IPS-11a (cell line): ENCODE measurements around the gene ANAPC4.
A peak's percentile ranks its signal among the peaks of the same experiment; 100 is the strongest.

Experiments
- H3K4me3 ChIP-seq: one replicate; pipeline ENCODE4 v1.5.1; 2013; ENCODE audit warnings: low read depth, low read length, control low read depth

The ANAPC4 gene

DNA sequence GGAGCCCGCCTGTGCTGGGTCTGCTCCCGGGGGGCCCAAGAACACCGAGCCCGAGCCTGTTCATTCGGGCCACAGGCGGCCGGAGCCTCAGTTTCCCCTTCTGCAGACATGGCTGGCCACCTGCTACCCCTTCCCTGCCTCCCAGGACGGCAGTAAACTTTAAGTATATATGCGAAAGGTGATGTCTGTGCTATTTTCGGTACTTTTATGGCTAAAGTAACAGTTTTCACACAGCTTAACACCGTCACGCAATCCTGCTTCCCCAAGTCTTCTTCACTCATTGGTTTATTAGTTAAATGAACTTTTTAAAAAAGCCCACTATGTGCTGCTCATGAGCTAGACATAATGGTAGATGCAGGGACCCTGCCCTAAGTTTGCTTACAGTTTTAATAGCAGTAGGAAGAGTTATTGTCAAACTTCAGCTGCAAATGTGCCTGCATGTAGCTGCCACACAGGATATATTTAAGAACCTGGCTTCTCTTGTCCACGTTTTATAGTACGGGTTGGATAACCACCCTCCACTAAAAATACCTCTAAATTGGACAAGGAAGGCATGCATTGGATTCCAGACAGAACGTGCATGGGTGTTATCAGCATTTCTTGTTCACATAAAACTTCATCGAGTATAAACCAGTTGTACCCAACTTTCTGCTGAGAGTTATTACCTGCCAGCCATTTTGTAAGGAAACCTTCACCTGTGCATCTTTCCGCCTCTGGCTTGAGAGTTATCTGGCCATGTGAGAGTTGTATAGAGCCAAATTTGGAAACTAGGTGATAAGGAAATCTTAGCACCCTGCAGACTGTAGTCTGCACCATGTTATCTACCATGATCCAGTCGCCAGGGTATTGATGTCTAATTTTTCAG, 741 bp downstream of the ANAPC4 start:
- peak overlapping the region; percentile 77 for H3K4me3 ChIP-seq

GRCh38 chr4:25378437-25378743, 1.3 kb downstream of the ANAPC4 start:
- H3K4me3 ChIP-seq = peak overlapping the region; percentile 13

DNA sequence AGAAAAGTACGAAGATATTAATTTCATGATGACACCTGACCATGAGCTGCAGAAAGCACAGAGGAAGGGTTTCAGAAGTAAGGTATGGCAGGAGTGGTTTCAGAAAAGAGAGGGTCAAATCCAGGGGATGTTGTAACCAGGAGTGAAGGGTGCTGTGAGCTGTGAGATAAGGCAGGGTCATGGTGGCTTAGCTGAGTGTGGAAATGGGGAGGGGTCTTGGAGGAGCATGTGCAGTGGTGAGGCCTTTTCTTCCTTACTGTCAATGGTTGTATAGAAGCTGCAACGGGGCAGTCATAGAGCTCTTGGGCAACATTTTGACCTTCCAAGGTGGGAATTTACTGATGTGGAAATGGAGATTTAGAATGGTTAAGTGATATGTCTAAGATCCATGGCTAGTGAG, 2.5 kb downstream of the ANAPC4 start:
- no peak overlapping the region for H3K4me3 ChIP-seq

- H3K4me3 ChIP-seq = no peak overlapping the region
Observed at GRCh38 chr4:25383647-25384046, 6.6 kb downstream of the ANAPC4 start.

- no peak overlapping the region for H3K4me3 ChIP-seq
Observed at GRCh38 chr4:25386926-25387325, 9.9 kb downstream of the ANAPC4 start.

DNA sequence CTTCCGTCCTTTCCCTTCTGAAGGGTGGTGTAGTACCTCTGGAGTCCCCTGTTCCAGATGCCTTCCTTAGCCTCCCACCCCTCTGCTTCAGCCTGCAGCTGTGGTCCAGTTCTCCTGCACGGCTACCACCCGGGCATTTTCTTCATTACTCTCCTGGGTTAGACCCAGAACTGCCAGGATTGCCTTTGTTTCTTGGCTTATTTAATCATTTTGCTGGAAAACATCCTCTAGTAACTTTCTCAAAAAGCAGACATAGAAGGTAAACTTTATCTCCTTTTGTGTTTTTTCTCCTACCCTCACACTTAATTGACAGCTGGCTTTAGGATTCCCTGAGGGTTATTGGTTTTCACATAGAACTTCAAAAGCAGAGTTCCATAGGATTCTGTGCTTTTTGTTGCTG, 20.2 kb downstream of the ANAPC4 start:
- no peak overlapping the region for H3K4me3 ChIP-seq

DNA sequence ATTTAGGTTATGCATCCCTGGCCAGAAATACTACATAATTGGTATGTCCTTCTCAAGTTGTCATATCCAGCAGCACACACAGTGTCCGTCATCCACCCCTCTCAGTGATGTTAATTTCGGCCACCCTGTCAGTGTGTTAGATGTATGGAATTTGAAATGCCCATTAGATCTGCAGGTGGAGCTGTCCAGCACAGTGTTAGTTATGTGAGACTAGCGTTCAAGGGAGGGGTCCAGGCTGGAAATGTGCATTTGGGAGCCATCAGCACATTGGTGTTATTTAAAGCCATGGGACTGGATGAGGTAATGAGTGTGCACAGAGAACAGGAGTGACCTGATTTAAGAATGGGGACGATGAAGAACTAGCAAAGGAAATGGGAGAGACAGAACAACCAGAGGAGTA, 22.4 kb downstream of the ANAPC4 start:
- H3K4me3 ChIP-seq = no peak overlapping the region

- no peak overlapping the region for H3K4me3 ChIP-seq
Observed at GRCh38 chr4:25401066-25401465, 24.0 kb downstream of the ANAPC4 start.

- no peak overlapping the region for H3K4me3 ChIP-seq
Observed at GRCh38 chr4:25402521-25402920, 25.5 kb downstream of the ANAPC4 start.

DNA sequence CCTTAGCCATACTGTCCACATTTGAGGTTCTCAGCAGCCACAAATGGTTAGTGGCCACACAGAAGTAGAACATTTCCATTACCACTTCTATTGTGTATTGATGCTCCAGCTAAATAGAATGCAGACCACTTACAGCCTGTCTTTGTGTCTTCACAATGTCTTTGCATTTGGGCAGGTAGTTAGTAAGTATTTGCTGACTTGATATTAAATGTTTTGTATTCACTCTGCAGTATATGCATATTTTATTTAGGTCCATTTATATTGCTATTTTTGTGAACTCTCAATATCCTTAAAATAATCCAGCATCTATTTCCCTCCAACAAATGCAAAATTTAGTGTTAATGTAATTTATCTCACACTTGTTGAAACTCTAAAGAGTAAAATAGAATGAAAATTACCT, 26.6 kb downstream of the ANAPC4 start:
- H3K4me3 ChIP-seq = no peak overlapping the region

DNA sequence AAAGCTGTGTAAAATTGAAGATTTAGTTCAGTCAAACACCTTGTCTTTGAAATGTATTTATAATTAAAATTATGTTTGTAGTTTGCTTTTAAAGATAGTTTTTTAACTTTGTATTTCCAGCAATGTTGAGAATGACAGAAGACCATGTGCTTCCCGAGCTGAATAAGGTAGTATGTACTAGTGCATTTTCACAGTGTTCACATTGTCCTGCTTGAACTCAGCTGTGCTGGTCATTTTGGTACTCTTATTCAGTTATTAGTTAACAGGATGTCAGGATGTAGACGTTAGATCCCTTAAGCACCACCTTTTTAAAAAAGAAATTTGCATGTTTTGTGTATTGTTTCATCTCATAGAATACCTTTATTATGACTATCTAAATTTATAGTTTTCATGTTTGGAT, 28.4 kb downstream of the ANAPC4 start:
- no peak overlapping the region for H3K4me3 ChIP-seq

DNA sequence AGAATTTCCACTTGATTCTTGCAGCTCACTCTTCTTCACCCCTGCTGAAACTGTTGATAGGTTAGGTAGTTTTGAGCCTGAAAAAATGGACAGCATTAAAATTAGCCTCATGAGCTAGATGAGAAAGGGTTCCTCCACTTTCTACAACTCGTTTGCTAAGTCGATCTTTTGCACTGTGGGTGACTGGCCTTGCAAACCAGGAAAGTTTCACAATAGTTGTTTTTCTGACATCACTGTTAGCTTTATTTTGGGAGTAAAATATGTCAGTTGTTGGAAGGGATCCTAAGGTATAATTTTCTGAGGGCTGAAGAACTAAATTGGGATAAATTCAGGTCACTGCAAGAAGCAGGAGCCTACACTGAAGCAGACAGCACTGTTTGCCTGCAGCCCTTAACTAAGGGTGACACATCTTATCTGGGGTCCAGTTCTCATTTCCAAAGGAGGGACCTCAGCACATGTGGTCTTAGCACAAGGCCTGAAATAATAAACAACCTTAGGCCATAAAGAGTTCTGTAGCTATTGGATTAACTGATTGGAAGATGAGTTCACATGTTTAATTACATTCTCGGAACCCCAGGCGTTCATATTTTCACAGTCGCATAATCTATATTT, 29.1 kb downstream of the ANAPC4 start:
- H3K4me3 ChIP-seq = no peak overlapping the region

- H3K4me3 ChIP-seq = no peak overlapping the region
Observed at GRCh38 chr4:25410820-25411529, 33.9 kb downstream of the ANAPC4 start.

DNA sequence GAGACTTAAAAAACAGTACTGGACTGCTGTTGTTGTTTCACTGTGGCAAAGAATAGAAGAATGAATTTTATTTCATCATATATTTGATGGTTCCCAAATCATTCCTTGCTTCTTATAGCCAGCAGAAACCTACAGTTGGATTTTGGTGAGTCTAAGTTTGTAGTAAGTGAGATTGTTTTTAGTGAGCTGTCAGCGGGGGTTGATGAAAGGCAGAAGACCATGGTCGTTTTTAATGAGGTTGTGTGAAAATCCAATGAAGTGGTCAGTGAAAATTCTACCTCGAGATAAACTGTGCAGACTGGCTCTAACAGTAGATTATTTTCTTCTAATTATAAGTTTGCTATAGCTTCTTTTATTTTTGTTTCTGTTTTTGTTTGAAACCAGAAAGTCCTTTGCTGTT, 36.2 kb downstream of the ANAPC4 start:
- no peak overlapping the region for H3K4me3 ChIP-seq

DNA sequence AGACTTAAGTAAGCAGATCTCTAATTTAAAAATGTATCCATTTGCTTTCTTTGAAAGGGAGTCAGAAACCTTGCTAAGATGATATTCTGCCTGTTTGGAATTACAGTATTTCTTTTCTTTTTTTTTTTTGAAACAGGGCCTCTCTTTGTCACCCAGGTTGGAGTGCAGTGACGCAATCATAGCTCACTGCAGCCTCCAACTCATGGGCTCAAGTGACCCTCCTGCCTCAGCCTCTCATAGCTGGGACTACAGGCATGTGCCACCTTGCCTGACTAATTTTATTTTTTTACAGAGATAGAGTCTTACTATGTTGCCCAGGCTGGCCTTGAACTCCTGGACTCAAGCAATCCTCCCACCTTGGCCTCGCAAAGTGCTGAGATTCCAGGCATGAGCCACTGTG, 40.0 kb downstream of the ANAPC4 start:
- H3K4me3 ChIP-seq = no peak overlapping the region

DNA sequence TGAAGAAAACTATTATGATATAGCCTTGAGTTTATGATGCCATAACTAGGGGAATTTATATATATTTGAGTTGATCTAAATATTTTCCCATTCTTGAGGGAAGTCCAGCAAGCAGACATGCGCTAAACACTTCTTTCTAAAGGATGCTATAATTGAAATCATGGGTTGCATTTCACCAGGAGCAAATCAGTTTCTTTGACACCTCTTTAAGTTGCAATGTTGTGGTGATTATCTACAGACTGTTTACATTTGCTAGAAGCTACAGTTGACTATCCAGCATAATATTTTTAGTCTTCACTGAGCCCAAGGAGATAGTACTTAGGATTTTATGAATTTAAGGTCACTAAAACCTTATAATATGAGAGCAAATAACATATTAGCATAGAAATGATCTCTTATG, 43.9 kb downstream of the ANAPC4 start:
- no peak overlapping the region for H3K4me3 ChIP-seq

GRCh38 chr4:25421816-25422525, 44.9 kb downstream of the ANAPC4 start:
- no peak overlapping the region for H3K4me3 ChIP-seq

GRCh38 chr4:25423548-25423947, 46.5 kb downstream of the ANAPC4 start:
- H3K4me3 ChIP-seq = no peak overlapping the region

GRCh38 chr4:25424539-25425228, 47.6 kb downstream of the ANAPC4 start:
- no peak overlapping the region for H3K4me3 ChIP-seq

GRCh38 chr4:25425361-25425760, 48.3 kb downstream of the ANAPC4 start:
- H3K4me3 ChIP-seq = no peak overlapping the region

GRCh38 chr4:25427871-25428270, 50.8 kb downstream of the ANAPC4 start:
- no peak overlapping the region for H3K4me3 ChIP-seq
